Adipose tissue (tissue), 3 donors: ENCODE measurements around the gene LAMA3. TPM values are rescaled to one million over a fixed set of nuclear protein-coding genes. Genes with fewer than 3 reads are reported as not detected.

ENCODE experiments used
- H3K27ac ChIP-seq: one replicate; pipeline ENCODE4 v1.5.1; 2013; ENCODE audit warnings: low read depth, low read length
- WGBS, 3 donors: extraction: QIAGEN DNeasy Blood & Tissue Kit; methylation state at CpG; one replicate each; pipeline ENCODE4 v1.1.7; 2013; 5-methylcytosine and 5-hydroxymethylcytosine counted together
- polyA plus RNA-seq, 3 donors: library from polyadenylated mRNA; stranded (reverse); fragments of 200-250 nt; gene quantifications; one replicate each; pipeline ENCODE4 v1.2.3, GENCODE V29; 2013
- donor health status: healthy with polysubstance abuse.
- donor health status: Bipolar disorder and iron deficiency.
- donor health status: healthy.

Gene LAMA3
- polyA plus RNA-seq, 3 donors, result 2.1 to 20.8 (median 6.2) TPM

DNA sequence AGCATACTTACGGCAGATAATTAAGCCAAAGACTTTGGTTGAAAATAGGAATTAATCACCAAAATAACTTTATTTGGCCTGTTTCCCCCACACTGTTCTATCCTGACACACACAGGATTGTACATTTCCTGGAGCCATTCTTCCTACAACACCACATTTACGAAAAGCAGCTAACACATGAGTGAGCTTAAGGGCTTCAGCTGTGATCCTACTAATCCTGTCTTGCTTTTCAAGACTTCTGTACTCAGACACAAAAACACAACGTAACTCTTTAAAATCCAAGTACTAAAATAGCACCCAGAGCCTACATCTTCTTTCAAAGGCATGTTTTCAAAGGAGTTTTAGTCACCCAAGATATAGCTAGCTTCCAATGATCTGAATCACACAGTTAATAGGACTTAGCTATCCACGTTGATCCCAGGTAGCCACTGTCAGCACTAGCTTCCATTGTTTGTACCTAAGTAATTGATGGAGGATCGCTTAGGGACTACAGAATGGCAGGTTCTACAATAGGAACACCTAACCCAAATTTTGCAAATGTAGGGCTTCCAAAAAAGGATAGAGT, 282.5 kb downstream of the LAMA3 start:
- WGBS, 3 donors, result 88 to 90% (median 90%) methylated on average over 5 of the region's 5 CpGs
- no peak overlapping the region for H3K27ac ChIP-seq

GRCh38 chr18:23972453-23972852, 283.2 kb downstream of the LAMA3 start:
- H3K27ac ChIP-seq, result no peak overlapping the region

DNA sequence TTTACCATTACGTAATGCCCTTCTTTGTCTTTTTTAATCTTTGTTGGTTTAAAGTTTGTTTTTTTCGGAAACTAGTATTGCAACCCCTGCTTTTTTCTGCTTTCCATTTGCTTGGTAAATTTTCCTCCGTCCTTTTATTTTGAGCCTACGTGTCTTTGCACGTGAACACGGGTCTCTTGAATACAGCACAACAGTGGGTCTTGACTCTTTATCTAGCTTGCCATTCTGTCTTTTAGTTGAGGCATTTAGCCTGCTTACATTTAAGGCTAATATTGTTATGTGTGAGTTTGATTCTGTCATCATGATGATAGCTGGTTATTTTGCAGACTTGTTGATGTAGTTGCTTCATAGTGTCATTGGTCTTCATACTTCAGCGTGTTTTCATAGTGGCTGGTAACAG, 287.9 kb downstream of the LAMA3 start:
- H3K27ac ChIP-seq, result no peak overlapping the region
- 94 to 97% (median 95%) methylated on average over 7 of the region's 7 CpGs for WGBS, 3 donors

More at GRCh38 chr18:23972453-23972852, 283.2 kb downstream of the LAMA3 start:
- 84 to 88% (median 88%) methylated on average over 6 of the region's 6 CpGs for WGBS, 3 donors

- 65 to 78% (median 76%) methylated on average over 1 of the region's 1 CpG for WGBS, 3 donors
These were observed 288.6 kb downstream of the LAMA3 start for GRCh38 chr18:23977719-23978483.

DNA sequence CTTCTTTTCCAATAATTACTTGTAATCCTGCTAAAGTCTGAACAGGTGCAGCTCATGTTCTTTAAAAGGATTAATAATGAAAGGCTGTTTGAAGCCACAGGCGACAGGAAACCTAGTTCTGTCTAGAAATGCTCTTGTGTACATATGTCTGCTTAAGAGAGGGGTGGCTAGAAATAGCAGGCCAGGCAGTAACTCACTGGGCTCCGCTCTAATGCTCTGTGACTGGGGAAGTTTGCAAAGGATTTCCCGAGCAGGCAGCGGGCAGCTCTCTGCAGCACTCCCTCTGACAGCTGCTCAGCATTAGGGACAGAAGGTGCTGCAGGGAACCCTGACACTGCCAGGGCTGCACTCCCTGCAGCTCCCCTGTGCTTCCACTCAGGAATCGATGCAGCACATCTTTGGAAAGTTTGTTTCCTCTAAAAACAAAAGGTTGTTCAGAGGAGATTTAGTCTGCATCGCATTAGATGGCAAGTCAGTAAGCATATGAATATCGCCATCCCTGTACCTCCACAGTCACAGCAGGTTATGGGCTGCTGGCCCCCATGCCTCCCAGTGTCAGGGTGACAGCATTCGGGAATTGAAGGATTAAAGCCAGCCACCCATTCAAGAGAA, 292.2 kb downstream of the LAMA3 start:
- 72 to 75% (median 75%) methylated on average over 8 of the region's 8 CpGs for WGBS, 3 donors
- H3K27ac ChIP-seq, result no peak overlapping the region

More at GRCh38 chr18:23977719-23978483, 288.6 kb downstream of the LAMA3 start:
- H3K27ac ChIP-seq, result no peak overlapping the region

DNA sequence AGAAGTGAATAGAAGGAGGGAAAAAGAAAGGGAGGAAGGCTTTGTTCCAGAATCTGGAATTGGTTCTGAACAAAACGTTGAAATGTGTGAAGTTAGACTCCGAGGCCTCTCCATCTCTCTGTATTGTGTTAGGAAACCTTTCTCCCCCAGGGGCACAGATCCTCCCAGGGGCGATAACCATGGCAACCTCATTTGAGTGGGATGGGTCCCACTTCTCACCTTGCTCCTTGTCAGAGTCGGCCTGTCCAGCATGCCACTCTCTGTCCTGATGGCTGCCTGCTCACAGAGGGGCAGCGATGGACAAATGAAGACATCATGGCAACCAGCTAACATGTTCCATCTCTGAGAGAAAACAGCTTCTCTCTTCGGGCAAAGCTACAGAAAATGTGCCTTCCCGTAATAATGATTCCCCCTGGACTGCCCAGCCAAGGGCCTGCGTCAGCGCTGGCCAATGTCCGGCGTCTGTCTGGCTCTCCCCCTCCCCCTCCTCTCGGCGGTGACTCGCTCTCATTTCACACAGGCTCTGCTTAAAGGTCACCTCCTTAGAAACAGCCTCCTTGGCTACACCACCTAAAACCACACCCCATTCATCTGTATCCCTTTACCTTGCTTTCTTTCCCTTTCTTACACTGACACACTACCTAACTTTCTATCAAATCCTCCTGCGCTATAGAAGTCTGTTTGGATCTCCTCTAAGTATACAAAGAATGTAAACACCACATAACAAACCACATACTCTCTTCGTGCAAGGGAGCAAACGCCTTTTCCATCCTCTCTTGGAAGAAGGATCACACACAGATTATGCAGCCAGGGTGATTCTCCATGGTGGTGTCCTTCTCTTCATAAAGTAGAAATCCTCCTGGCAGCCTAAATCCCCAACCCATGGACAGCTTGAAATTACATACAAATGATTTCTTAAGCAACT, 293.2 kb downstream of the LAMA3 start:
- WGBS, 3 donors, result 40 to 60% (median 45%) methylated on average over 17 of the region's 17 CpGs
- no peak overlapping the region for H3K27ac ChIP-seq

DNA sequence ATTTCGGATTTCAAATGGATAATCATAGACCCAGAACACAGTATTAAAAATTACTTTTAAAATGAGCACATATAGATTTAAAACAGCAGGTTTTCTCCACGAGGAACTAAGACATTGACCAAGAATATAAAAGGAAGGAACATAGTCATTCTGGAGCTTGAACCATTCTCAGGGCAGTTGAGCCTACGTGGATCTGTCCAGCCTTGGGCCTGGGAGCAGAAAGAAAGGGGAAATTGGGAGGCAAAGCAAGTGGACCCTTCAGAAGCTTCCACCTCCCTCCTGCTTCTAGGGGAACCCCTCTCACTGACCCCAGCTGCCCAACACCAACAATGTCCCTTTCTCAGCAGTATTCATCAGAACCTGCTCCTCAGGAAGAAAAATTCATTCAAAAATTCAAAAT, 293.9 kb downstream of the LAMA3 start:
- 69 to 80% (median 80%) methylated on average over 3 of the region's 3 CpGs for WGBS, 3 donors
- H3K27ac ChIP-seq, result no peak overlapping the region

DNA sequence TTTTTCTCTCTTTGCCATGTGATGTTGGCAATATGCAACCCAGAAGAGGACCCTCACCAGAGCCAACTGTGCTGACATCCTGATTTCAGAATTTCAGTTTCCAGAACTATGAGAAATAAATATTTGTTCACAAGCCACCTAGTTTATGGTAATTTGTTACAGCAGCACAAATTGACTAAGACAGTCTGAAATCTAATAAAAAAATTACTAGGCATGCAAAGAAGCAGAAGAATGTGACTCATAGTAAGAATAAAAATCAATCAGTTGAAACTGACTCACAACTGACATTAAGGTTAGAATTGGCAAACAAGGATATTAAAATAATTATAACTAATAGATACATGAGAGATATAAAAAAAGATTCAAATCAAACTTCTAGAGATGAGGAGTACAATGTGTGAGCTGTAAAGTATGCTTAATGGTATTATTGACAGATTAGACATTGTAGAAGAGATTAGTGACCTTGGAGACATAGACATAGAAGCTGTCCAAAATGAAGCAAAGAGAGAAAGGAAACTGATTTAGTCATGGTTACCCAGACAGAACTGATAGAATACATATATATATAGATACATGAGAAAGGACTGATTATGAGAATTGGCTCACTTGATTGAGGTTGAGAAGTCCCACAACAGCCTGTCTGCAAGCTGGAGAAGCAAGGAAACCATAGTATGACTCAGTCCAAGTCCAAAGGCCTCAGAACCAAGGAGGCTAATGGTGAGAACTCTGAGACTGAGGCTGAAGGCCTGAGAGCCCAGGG, 297.5 kb downstream of the LAMA3 start:
- H3K27ac ChIP-seq, result no peak overlapping the region

DNA sequence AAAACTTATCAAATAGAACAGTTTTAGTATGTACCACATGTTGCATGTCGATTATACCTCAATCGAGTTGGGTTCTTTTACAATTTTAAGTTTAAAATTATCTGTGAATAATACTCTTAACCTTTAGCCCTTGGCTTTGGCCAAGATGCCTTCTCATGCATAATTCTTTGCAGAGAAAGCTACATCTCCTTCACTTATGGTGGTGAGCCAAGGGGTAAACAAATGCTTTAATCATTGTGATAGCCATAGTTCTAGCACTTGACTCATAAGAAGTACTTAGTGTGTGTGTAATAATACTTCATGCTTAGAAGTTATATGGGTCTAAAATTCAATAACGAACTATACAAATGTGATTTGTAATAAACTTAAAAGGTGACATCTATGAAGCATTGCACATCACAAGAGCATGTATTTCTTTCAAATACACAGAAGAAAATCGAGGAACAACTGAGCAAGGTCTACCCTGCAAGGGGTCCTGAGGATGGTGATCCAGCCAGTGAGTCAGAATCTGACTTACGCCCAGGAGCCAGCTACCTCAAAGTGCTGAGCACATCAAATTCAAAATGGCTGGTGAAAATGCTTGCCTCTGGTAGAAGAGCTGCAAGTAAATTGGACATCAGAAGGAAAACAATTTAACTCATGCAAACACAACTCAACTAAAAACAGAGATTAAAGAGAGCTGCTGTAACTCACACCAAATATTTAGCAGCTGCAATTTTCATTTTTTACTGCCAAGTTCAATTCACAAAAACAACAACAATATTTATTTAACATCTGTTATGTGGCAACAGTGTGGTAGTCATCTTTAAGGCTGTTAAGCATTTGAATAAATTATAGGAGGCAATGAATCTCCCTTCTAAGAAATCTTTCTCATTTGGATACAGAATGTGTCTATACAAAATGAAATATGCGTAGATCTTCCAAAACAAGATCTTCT, 301.5 kb downstream of the LAMA3 start:
- 85 to 87% (median 86%) methylated on average over 6 of the region's 6 CpGs for WGBS, 3 donors
- H3K27ac ChIP-seq, result no peak overlapping the region

DNA sequence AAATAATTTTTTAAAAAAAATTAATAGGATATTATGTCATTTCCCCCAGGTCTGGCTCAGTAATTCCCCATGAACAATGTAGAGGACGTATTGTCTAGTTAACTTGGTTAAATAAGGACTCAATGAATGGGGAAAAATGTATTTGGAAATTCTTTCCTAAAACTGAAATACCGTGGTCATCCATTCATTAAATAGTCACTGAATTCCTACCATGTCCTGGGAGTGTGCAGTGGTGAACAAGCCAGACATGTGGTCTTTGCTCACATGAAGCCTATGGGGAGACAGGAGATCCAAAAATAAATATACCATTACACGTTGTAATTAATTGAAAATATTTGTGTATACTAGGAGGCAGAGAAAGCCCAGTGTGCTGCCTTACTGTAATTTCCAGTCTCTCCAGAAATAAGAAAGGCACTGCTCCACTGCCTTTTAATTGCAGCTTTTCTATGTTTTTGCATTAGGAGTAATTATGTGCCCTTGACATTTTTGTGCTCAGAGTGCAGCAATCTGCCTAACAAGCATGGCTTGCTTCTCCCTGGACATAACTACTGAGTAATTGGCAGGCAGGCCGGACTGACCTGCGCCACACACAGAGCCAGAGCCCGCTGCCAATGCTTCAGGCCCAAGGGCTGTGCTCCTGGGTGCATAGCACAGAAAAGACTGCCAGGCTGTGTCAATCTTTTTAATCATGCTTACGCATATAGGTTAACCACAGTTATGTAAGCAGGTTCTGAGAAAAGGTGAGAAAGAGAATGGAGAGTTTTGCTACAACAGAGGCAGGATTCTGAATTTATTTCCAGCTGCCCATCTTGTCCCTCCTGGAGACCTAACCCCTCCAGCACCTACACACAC, 303.1 kb downstream of the LAMA3 start:
- H3K27ac ChIP-seq, result no peak overlapping the region
- 29 to 73% (median 63%) methylated on average over 7 of the region's 7 CpGs for WGBS, 3 donors

- H3K27ac ChIP-seq, result no peak overlapping the region
- 81 to 89% (median 81%) methylated on average over 2 of the region's 2 CpGs for WGBS, 3 donors
These were observed 303.7 kb downstream of the LAMA3 start for GRCh38 chr18:23992941-23993280.

- no peak overlapping the region for H3K27ac ChIP-seq
These were observed 305.2 kb downstream of the LAMA3 start for GRCh38 chr18:23994361-23994902.

GRCh38 chr18:23995180-23995579, 305.9 kb downstream of the LAMA3 start:
- 95 to 97% (median 96%) methylated on average over 13 of the region's 13 CpGs for WGBS, 3 donors
- H3K27ac ChIP-seq, result no peak overlapping the region

More at GRCh38 chr18:23994361-23994902, 305.2 kb downstream of the LAMA3 start:
- WGBS, 3 donors, result 31 to 32% (median 31%) methylated on average over 9 of the region's 9 CpGs

DNA sequence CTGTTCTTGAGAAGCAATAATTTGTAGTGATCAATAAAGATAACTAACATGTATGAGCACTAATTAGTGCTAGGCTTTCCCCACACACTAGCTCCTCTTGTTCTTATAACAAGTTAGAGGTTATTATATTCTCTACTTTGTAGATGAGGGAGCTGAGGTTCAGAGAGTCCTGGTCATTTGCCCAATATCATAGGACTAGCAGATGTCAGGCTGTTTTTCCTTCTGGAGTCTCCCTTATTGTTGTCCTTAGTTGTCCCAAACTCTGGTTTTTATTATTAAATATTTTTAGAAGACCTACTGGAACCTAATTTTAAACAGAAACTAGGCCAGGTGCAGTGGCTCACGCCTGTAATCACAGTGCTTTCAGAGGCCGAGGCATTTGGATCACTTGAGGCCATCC, 308.8 kb downstream of the LAMA3 start:
- H3K27ac ChIP-seq, result no peak overlapping the region
- 71 to 98% (median 92%) methylated on average over 2 of the region's 2 CpGs for WGBS, 3 donors

DNA sequence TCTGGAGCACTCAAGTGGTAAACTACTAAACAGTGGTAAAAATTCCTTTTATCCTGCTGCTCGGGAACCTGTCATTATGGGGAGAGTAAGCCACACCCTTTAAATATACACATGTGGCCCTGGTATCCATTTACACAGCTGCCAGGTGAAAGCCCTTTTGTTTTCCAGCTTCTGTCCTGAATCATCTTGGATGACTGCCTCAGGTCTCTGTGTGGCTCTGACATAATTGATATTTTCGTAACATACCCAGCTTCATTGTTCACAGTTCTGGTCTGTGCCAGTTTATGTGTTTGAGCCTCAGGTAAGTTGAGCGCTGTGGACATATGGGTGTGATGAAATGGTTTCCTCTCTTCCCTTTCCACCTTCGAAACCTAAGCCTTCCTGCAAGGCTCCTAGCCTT, 309.6 kb downstream of the LAMA3 start:
- H3K27ac ChIP-seq, result no peak overlapping the region
- WGBS, 3 donors, result 37 to 52% (median 42%) methylated on average over 4 of the region's 4 CpGs
